ENCODE data around the gene ABCA5. TPM values are rescaled to one million over a fixed set of nuclear protein-coding genes. Genes with fewer than 3 reads are reported as not detected.

The ABCA5 gene
- total RNA-seq, 1 experiment from 2014 or later = 4.5 TPM

DNA sequence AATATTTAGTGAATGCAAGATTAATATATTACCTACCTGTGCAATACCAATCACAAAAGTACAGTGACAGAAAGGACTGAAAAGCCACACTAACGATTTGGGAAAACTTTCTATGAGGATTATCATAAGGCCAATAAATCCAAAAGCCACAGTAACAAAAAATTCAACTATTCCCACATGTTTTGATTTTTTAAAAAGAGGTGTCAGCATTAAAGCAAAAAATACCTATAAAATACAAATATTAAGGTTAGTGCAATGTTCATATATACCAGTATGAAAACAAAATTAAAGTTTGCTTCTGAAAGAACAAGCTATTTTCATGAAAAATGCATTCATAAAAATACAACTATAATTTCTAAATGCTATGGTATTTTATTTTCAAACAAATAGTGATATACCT is 24.3 kb downstream of the ABCA5 start:
- no peak overlapping the region for H3K4me3 Mint-ChIP-seq
- no CpG with 5 or more reads among the region's 1 CpG for WGBS (ENCODE audit: extremely low coverage, insufficient read length, low lambda C conversion rate)
- H2AK5ac ChIP-seq (ENCODE audit: insufficient read length, low read length) = no peak overlapping the region

More for the DNA sequence above, 24.3 kb downstream of the ABCA5 start:
- peaks cover 0 to 24% (median 0%) of the 10 kb centered on the region in 3 experiments; a peak in 3 of 7 replicates for H3K36me3 Mint-ChIP-seq (ENCODE audit: insufficient read depth in 1 of 3, low read depth in 3 of 3)
- no peak overlapping the region for H2BK12ac ChIP-seq (ENCODE audit: insufficient read length, low read depth, low read length)
- no peak overlapping the region for H2AFZ ChIP-seq (ENCODE audit: low read length)
- DNase-seq = no peak
- H3K9me3 ChIP-seq (ENCODE audit: control insufficient read depth, low read depth, low read length) = no peaks in the 10 kb centered on the region
- no peaks in the 10 kb centered on the region for H4K20me1 ChIP-seq (ENCODE audit: control insufficient read depth, insufficient read depth, insufficient read length)
- H4K5ac ChIP-seq (ENCODE audit: insufficient read length, low read depth, low read length) = no peak overlapping the region
- no peak overlapping the region for H3K9ac ChIP-seq (ENCODE audit: extremely low read depth, insufficient read length, low read length)
- H3K23me2 ChIP-seq (ENCODE audit: insufficient read length, low read depth, low read length, poor library complexity, severe bottlenecking) = no peaks in the 10 kb centered on the region
- H3K27ac ChIP-seq (ENCODE audit: insufficient read length, low read depth, low read length) = no peak overlapping the region
- H3K14ac ChIP-seq (ENCODE audit: insufficient read depth, low read length) = no peak overlapping the region
- H4K91ac ChIP-seq (ENCODE audit: insufficient read length, low read depth, low read length) = no peak overlapping the region
- H2BK15ac ChIP-seq (ENCODE audit: low read depth, low read length) = no peak overlapping the region
- H3K27ac Mint-ChIP-seq = no peak overlapping the region
- H3K27me3 Mint-ChIP-seq (ENCODE audit: low read depth) = no peaks in the 10 kb centered on the region
- no peaks in the 10 kb centered on the region for H3K4me1 ChIP-seq (ENCODE audit: insufficient read depth, low read length)
- H3K4ac ChIP-seq (ENCODE audit: low read depth, low read length) = no peak overlapping the region
- H3K4me2 ChIP-seq (ENCODE audit: insufficient read depth, insufficient read length, low read length) = no peak overlapping the region
- H2BK5ac ChIP-seq (ENCODE audit: insufficient read length, low read length) = no peak overlapping the region
- no peak overlapping the region for H3K56ac ChIP-seq (ENCODE audit: insufficient read length, low read depth, low read length)
- H3K27me3 ChIP-seq (ENCODE audit: insufficient read depth, low read length) = no peaks in the 10 kb centered on the region
- TF ChIP-seq, protein P1, sequence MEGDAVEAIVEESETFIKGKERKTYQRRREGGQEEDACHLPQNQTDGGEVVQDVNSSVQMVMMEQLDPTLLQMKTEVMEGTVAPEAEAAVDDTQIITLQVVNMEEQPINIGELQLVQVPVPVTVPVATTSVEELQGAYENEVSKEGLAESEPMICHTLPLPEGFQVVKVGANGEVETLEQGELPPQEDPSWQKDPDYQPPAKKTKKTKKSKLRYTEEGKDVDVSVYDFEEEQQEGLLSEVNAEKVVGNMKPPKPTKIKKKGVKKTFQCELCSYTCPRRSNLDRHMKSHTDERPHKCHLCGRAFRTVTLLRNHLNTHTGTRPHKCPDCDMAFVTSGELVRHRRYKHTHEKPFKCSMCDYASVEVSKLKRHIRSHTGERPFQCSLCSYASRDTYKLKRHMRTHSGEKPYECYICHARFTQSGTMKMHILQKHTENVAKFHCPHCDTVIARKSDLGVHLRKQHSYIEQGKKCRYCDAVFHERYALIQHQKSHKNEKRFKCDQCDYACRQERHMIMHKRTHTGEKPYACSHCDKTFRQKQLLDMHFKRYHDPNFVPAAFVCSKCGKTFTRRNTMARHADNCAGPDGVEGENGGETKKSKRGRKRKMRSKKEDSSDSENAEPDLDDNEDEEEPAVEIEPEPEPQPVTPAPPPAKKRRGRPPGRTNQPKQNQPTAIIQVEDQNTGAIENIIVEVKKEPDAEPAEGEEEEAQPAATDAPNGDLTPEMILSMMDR (conservative IDR thresholded peaks at IDR 0.05) = no peak
- no peak overlapping the region for H3T11ph ChIP-seq (ENCODE audit: low read length)
- H2BK20ac ChIP-seq (ENCODE audit: low read depth, low read length, poor library complexity, severe bottlenecking) = no peak overlapping the region
- H3K18ac ChIP-seq (ENCODE audit: insufficient read length, low read depth, low read length) = no peak overlapping the region
- H3K9me3 Mint-ChIP-seq = peaks cover 3 to 4% of the 10 kb centered on the region in 2 experiments; a peak in 3 of 5 replicates
- no peaks in the 10 kb centered on the region for H3K79me2 ChIP-seq (ENCODE audit: insufficient read depth, low read length)
- no peaks in the 10 kb centered on the region for H3K4me1 Mint-ChIP-seq
- no peak overlapping the region for H3K23ac ChIP-seq (ENCODE audit: insufficient read length, low read depth, low read length)
- H2BK120ac ChIP-seq (ENCODE audit: low read depth, low read length, poor library complexity, severe bottlenecking) = no peak overlapping the region
- no peak overlapping the region for H4K8ac ChIP-seq (replicated peaks; ENCODE audit: insufficient read length, low read depth, low read length)
- no peaks in the 10 kb centered on the region for H3K79me1 ChIP-seq (ENCODE audit: insufficient read depth, low read depth, low read length, poor library complexity, severe bottlenecking)

Data from H9 (cell line).